ENCODE measurements around the gene FRMPD2. TPM values are rescaled to one million over a fixed set of nuclear protein-coding genes. Genes with fewer than 3 reads are reported as not detected.
"Not testable (repeated sequence)": the region's sequence is repeated elsewhere in the genome, so short reads cannot be mapped to it uniquely, and the experiment has no call there.

Gene FRMPD2
- total RNA-seq, 2 experiments from 2014 or later: not detected

DNA sequence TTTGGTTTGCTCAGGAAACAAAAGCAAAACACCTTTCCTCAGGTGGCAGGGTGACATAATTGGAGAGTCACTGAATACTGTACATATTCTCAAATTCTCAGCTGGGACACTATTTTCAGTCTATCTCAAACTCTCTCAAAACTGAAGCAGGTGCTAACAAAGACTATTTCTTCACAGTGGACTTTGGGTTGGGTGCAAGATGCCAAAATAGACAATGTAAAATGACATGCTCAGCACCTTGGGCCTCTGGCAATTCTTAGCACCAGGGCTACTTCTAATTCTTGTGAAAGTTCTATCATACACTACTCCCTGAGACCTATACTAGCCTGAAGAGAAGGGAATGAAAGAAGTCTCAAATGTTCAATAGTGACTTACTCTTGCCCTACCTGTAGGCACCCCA, 151.9 kb downstream of the FRMPD2 start:
- H3K36me3 Mint-ChIP-seq (ENCODE audit: low read depth); H3K4me1 Mint-ChIP-seq; H3K9me3 Mint-ChIP-seq; CTCF ChIA-PET; POLR2A ChIA-PET; H3K27me3 Mint-ChIP-seq; H3K27ac Mint-ChIP-seq; DNase-seq; H3K4me3 Mint-ChIP-seq: not testable (repeated sequence)

DNA sequence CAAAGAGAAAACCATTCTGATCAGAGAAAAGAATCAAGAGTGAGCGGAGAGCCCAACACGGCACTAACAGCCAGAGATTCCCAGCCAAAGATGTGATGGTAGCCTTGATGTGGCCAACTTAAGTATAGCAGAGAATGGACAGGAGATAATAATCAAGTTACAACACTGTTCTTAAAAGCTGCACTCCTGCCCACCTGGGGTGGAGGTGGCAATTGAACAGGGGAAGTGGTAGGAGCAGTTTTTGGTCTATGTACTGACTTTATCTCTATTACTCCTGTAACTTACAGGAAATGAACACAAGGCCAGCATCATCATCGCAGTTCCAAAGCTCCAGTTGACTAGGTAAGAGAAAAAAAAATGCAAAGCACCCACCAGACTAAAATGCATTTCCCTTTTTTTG, 164.2 kb downstream of the FRMPD2 start:
- H3K27ac Mint-ChIP-seq; DNase-seq; H3K9me3 Mint-ChIP-seq; H3K27me3 Mint-ChIP-seq; H3K36me3 Mint-ChIP-seq (ENCODE audit: low read depth); CTCF ChIA-PET; POLR2A ChIA-PET; H3K4me1 Mint-ChIP-seq; H3K4me3 Mint-ChIP-seq: not testable (repeated sequence)

Other genes starting within 250 kb of the FRMPD2 start
- gene MAPK8, start 32.0 kb upstream of the FRMPD2 start, total RNA-seq: 10 to 100 TPM; 46.2 to 48.2 TPM